ENCODE measurements around the gene ASNSD1. TPM values are rescaled to one million over a fixed set of nuclear protein-coding genes. Genes with fewer than 3 reads are reported as not detected.
"Not testable (repeated sequence)": the region's sequence is repeated elsewhere in the genome, so short reads cannot be mapped to it uniquely, and the experiment has no call there.

The ASNSD1 gene
- total and polyA plus RNA-seq, 4 donors: 28.0 to 55.8 (median 30.1) TPM

DNA sequence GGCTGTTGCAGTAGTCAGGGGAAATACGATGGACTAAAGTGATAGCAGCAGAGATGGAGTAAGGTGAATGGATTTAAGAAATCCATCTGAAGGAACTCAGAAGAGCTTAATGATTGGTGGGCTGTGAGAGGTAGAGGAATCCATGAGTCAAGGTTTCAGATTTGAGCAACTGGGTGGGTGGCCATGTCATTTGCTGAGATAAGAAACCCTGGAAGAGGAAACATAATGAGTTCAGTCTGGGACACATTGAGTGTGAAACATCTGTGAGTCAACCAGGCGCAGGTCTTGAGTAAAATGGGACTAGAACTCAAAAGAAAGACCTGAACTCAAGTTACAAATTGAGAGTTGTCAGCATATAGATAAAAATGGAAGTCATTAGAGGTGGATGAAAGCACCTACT is 19.7 kb upstream of the ASNSD1 start:
- DNase-seq: no peak
- TF ChIP-seq, protein P1, sequence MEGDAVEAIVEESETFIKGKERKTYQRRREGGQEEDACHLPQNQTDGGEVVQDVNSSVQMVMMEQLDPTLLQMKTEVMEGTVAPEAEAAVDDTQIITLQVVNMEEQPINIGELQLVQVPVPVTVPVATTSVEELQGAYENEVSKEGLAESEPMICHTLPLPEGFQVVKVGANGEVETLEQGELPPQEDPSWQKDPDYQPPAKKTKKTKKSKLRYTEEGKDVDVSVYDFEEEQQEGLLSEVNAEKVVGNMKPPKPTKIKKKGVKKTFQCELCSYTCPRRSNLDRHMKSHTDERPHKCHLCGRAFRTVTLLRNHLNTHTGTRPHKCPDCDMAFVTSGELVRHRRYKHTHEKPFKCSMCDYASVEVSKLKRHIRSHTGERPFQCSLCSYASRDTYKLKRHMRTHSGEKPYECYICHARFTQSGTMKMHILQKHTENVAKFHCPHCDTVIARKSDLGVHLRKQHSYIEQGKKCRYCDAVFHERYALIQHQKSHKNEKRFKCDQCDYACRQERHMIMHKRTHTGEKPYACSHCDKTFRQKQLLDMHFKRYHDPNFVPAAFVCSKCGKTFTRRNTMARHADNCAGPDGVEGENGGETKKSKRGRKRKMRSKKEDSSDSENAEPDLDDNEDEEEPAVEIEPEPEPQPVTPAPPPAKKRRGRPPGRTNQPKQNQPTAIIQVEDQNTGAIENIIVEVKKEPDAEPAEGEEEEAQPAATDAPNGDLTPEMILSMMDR (IDR thresholded peaks at IDR 0.05; ENCODE audit: control extremely low read depth, extremely low read depth): no peak
- H3K4me3 ChIP-seq: no peak overlapping the region
- H3K27me3 ChIP-seq (ENCODE audit: control insufficient read depth in 3 of 3, insufficient read depth in 3 of 3, low read length in 2 of 3): no peaks in the 10 kb centered on the region
- no peaks in the 10 kb centered on the region for H3K36me3 ChIP-seq (ENCODE audit: control insufficient read depth in 4 of 4, insufficient read depth in 4 of 4, low read length in 4 of 4)
- H3K9ac ChIP-seq (ENCODE audit: insufficient read depth in 1 of 2, low read length in 2 of 2): no peak overlapping the region
- 81 to 84% methylated on average over 2 of the region's 2 CpGs for WGBS, 2 donors
- no peak for ATAC-seq (ENCODE audit: insufficient read depth, low FRiP score)
- no peaks in the 10 kb centered on the region for H3K9me3 ChIP-seq (ENCODE audit: control insufficient read depth in 4 of 4, insufficient read depth in 3 of 4, low read length in 3 of 4)
- no peaks in the 10 kb centered on the region for H3K4me1 ChIP-seq (ENCODE audit: control insufficient read depth in 5 of 5, insufficient read depth in 5 of 5, low read length in 5 of 5)
- H3K27ac ChIP-seq (ENCODE audit: low read depth in 1 of 2, low read length in 1 of 2): no peak overlapping the region

DNA sequence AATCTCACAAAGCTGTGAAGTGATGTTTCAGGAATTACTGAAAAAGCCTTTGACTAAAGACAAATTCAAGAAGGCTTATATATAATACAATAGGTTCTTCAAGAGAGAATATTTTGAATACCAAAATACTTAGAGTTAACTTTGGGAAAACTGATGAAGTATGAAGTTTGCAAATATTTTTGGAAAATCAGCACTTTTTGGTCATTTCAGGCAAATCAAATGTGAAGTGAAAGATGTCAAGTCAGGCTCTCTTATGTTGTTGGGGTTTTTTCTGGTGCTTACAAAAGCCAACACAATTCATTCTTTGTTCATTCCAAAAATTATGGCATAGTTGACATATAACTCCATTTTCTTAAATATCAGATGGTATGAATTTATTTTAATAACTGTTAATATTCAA is 14.7 kb upstream of the ASNSD1 start:
- no peaks in the 10 kb centered on the region for H3K27me3 ChIP-seq (ENCODE audit: control insufficient read depth in 3 of 3, insufficient read depth in 3 of 3, low read length in 2 of 3)
- no peaks in the 10 kb centered on the region for H3K36me3 ChIP-seq (ENCODE audit: control insufficient read depth in 4 of 4, insufficient read depth in 4 of 4, low read length in 4 of 4)
- no peak overlapping the region for H3K27ac ChIP-seq (ENCODE audit: low read depth in 1 of 2, low read length in 1 of 2)
- no peak overlapping the region for H3K9ac ChIP-seq (ENCODE audit: insufficient read depth in 1 of 2, low read length in 2 of 2)
- no peaks in the 10 kb centered on the region for H3K4me1 ChIP-seq (ENCODE audit: control insufficient read depth in 5 of 5, insufficient read depth in 5 of 5, low read length in 5 of 5)
- H3K9me3 ChIP-seq (ENCODE audit: control insufficient read depth in 4 of 4, insufficient read depth in 3 of 4, low read length in 3 of 4): no peaks in the 10 kb centered on the region
- DNase-seq: no peak
- TF ChIP-seq, protein P1 (IDR thresholded peaks at IDR 0.05; ENCODE audit: control extremely low read depth, extremely low read depth): no peak
- ATAC-seq (ENCODE audit: insufficient read depth, low FRiP score): no peak
- no peak overlapping the region for H3K4me3 ChIP-seq

- ATAC-seq (ENCODE audit: insufficient read depth, low FRiP score): no peak
- no peak for DNase-seq
- no peak overlapping the region for H3K9ac ChIP-seq (ENCODE audit: insufficient read depth in 1 of 2, low read length in 2 of 2)
- no peaks in the 10 kb centered on the region for H3K4me1 ChIP-seq (ENCODE audit: control insufficient read depth in 5 of 5, insufficient read depth in 5 of 5, low read length in 5 of 5)
- 87 to 91% methylated on average over 1 of the region's 1 CpG for WGBS, 2 donors
- no peak overlapping the region for H3K27ac ChIP-seq (ENCODE audit: low read depth in 1 of 2, low read length in 1 of 2)
- no peaks in the 10 kb centered on the region for H3K36me3 ChIP-seq (ENCODE audit: control insufficient read depth in 4 of 4, insufficient read depth in 4 of 4, low read length in 4 of 4)
- H3K9me3 ChIP-seq (ENCODE audit: control insufficient read depth in 4 of 4, insufficient read depth in 3 of 4, low read length in 3 of 4): peaks cover 0 to 1% (median 0%) of the 10 kb centered on the region in 4 donors
- no peaks in the 10 kb centered on the region for H3K27me3 ChIP-seq (ENCODE audit: control insufficient read depth in 3 of 3, insufficient read depth in 3 of 3, low read length in 2 of 3)
- H3K4me3 ChIP-seq: no peak overlapping the region
- TF ChIP-seq, protein P1 (IDR thresholded peaks at IDR 0.05; ENCODE audit: control extremely low read depth, extremely low read depth): no peak
These were observed 12.3 kb upstream of the ASNSD1 start for GRCh38 chr2:189648846-189649509.

DNA sequence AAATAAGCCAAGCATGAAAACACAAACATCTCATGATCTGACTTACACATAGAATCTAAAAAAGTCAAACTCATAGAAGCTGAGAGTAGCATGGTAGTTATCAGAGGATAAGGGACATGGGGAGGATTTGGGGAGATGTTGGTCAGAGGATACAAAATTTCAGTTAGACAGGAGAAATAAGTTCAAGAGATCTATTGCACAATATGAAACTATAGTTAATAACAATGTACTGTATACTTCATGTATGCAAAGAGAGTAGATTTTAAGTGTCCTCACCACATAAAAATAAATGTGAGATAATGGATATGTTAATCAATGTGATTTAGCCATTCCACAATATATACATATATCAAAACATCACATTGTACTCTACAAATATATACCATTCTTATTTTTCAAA is 10.0 kb upstream of the ASNSD1 start:
- Histone ChIP-seq H3K9ac (ENCODE audit: insufficient read depth in 1 of 2, low read length in 2 of 2) (no peak overlapping the region), H3K36me3 (ENCODE audit: control insufficient read depth in 4 of 4, insufficient read depth in 4 of 4, low read length in 4 of 4) (no peaks in the 10 kb centered on the region), H3K4me3 (no peak overlapping the region), H3K9me3 (ENCODE audit: control insufficient read depth in 4 of 4, insufficient read depth in 3 of 4, low read length in 3 of 4) (peaks cover 0 to 1% (median 0%) of the 10 kb centered on the region in 4 donors), H3K27me3 (ENCODE audit: control insufficient read depth in 3 of 3, insufficient read depth in 3 of 3, low read length in 2 of 3) (no peaks in the 10 kb centered on the region), H3K4me1 (ENCODE audit: control insufficient read depth in 5 of 5, insufficient read depth in 5 of 5, low read length in 5 of 5) (no peaks in the 10 kb centered on the region), H3K27ac (ENCODE audit: low read depth in 1 of 2, low read length in 1 of 2) (no peak overlapping the region)
- TF ChIP-seq, protein P1 (IDR thresholded peaks at IDR 0.05; ENCODE audit: control extremely low read depth, extremely low read depth): no peak
- ATAC-seq (ENCODE audit: insufficient read depth, low FRiP score) (no peak), DNase-seq (no peak)

- not testable (repeated sequence) for H3K27me3 ChIP-seq (ENCODE audit: control insufficient read depth in 3 of 3, insufficient read depth in 3 of 3, low read length in 2 of 3); H3K9ac ChIP-seq (ENCODE audit: insufficient read depth in 1 of 2, low read length in 2 of 2); H3K36me3 ChIP-seq (ENCODE audit: control insufficient read depth in 4 of 4, insufficient read depth in 4 of 4, low read length in 4 of 4); H3K9me3 ChIP-seq (ENCODE audit: control insufficient read depth in 4 of 4, insufficient read depth in 3 of 4, low read length in 3 of 4); H3K4me1 ChIP-seq (ENCODE audit: control insufficient read depth in 5 of 5, insufficient read depth in 5 of 5, low read length in 5 of 5); DNase-seq; H3K27ac ChIP-seq (ENCODE audit: low read depth in 1 of 2, low read length in 1 of 2); H3K4me3 ChIP-seq; ATAC-seq (ENCODE audit: insufficient read depth, low FRiP score)
- 96% methylated on average over 28 to 29 of the region's 29 CpGs for WGBS, 2 donors
These were observed 7.8 kb upstream of the ASNSD1 start for GRCh38 chr2:189653464-189653863.

All from lung (tissue), 12 donors.